Activated CD8-positive, alpha-beta memory T cell treated with anti-CD3 and anti-CD28 coated beads, Interleukin-2, amount 50 U/mL, for 1 hour (primary cell): ENCODE measurements around the gene TIRAP.

Experiments used
- DNase-seq: peaks from one replicate; pipeline ENCODE4 v3.0.0-alpha.2; 2020; ENCODE audit errors: extremely low read depth

The TIRAP gene

DNA sequence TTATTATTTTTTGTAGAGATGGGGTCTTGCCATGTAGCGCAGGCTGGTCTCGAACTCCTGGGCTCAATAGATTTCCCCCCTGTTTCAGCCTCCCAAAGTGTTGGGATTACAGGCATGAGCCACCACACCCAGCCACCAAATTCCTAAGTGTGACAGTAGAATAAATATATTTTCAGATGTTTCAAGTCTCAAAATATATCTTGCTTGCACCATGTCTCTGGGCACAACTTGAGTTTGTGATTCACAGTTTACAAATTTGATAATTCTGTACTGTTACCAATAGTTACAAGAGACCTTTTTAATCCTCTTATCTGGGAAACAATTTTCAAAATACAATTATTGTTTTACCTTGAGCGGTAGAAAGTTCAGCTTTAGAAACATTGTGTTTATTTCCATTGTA is 40.1 kb downstream of the TIRAP start:
- no peak for DNase-seq

- no peak for DNase-seq
Observed at GRCh38 chr11:126327281-126328000, 44.5 kb downstream of the TIRAP start.

- no peak for DNase-seq
Observed at GRCh38 chr11:126328001-126328390, 45.1 kb downstream of the TIRAP start.

- DNase-seq, result no peak
Observed at GRCh38 chr11:126328444-126328843, 45.6 kb downstream of the TIRAP start.

- DNase-seq, result no peak
Observed at GRCh38 chr11:126328938-126329643, 46.2 kb downstream of the TIRAP start.

DNA sequence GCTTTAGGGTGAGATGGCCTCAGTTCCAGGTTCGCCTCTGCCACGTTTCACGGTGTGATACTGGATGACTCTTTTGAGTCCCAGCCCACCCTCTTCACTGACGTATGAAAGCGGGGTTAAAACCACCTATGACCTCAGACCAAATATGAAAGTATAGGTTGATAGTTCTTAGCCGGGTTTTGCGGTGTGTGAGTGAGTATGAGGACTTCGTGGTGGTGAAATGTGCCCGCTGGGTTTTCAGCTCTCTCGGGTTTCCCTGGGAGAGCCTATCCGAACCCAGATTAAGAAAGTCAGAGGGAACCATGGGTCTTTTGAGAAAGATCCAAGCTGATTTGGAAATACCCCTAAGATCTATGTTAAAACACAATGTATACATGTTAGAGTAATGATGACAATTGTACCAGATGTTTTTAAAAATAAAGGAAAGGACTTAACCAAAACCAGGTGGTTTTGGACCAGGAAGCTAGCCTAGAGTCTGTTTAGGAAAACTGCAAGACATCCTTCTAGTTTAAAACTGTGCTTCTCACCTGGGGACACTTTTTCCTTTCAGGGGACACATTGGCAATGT is 46.8 kb downstream of the TIRAP start:
- DNase-seq, result no peak

DNA sequence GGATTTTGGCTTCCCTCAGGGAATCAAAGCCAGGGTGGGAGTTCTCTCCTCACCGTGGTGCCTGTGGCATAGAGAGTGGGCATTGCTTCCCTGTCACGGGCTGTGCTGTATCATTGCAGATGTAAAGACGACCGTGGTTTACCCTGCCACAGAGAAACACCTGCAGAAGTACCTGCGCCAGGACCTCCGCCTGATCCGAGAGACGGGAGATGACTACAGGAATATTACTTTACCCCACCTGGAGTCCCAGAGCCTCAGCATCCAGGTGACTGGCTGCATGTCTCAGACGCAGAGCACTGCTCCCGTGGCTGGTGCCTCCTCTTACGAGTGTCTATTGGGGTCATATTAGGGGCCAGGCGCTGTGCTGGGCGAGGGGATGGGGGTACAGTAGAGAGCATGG is 48.4 kb downstream of the TIRAP start:
- DNase-seq, result no peak

DNA sequence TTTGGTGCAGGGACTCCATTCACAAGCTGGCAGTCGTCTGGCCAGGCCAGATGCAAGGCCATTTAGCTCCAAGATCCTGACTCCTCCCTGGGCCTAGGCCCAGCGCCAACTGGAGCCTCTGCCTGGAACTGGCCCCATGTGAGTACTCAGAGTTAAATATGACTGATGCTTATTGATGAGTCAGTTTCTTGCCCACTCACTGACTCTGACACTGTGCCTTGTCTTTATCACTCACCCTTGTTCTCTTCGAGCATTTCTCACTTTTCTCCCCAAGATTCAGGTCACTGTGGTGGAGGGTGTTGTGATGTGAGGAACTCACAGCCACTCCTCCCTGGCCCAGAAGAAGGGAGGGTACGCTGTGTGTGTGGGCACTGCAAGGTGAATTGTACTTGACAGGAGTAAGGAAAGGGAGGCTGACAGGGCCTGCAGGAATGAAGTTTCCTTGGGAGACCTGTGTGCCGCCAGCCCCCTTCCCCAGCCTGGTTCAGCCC is 49.4 kb downstream of the TIRAP start:
- no peak for DNase-seq

DNA sequence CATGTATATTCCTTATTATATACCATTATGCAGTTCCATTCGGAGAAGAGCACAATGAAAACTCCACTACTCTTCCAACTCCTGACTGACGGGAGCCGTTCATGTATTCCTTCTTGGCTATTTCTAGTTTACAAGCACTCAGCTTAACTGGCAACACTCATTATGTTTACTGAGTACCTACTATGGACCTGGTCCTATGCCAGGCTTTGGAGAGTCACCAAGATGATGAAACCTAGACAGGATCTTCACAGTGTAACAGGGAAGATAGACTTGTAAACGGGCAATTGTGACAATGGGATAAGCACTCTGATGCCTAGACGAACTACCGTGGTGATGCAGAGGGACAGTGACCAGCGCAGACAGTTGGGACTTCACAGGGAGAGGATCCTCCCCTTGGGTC is 50.2 kb downstream of the TIRAP start:
- DNase-seq, result no peak

DNA sequence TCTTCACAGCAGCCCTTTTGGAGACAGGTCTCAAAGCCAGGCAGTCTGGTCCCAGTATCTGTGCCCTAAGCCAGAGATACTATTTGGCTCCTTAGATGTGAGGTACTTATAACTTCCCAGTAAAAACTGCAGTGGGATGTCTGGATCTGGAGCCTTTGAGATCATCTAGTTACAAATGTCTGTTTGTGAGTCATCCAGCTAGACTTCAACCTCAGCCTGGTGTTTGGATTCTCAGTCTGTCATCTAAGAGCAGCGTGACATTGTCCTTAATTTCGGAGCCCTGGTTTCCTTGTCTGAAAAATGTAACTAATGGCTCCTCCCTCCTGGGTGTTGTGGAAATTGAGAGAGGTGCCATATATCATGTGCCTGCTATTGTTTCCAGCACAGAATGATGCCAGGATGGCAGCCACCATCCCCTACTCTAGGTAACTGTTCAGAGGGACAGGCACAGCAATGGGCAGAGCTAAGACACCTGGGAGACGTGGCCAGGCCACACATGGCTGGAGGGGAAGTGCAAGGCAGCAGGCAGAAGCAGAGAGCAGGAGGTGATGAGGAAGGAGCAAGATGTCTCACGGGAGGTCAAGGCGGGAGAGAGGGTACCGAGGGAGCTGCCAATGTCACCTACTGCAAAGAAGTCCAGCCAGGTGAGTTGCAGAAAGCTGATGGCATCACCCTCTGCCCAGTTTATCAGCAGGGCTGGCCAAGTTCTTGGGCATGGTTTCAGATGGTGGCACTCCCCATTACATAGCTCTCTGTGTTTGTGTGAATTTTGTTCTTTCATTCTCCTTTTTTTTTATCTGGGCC is 52.0 kb downstream of the TIRAP start:
- no peak for DNase-seq

DNA sequence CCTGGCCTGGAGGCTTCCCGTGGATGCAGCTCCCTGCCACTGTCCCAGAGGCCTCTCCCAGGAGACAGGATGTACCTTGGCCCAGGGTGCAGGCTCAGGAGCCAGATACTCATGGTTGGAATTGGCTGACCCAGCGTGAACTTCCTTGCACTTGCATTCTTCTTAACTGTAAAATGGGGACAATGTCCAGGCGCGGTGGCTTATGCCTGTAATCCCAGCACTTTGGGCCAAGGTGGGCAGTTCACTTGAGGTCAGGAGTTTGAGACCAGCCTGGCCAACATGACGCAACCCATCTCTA is 52.5 kb downstream of the TIRAP start:
- no peak for DNase-seq

DNA sequence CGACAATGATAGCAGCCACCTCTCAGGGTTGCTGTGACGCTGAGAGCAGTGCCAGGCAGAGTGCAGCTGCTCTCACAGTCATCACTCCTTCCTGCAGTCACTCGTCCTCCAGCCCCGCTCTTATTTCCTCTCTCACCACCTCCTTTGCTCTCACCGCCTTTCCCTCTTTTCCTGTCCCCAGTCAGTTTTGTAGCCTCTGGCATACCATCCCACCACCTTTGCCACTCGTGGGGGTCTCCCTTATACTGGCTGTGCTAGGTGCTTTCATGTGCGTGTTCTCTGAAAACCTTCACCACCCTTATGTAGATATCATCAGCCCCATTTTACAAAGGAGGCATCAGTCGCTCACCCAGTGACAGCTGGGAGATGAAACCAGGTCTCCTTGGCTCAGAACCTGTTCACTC is 53.2 kb downstream of the TIRAP start:
- no peak for DNase-seq

GRCh38 chr11:126336671-126337101 is 53.8 kb downstream of the TIRAP start:
- no peak for DNase-seq

- no peak for DNase-seq
Observed at GRCh38 chr11:126337126-126337473, 54.2 kb downstream of the TIRAP start.

DNA sequence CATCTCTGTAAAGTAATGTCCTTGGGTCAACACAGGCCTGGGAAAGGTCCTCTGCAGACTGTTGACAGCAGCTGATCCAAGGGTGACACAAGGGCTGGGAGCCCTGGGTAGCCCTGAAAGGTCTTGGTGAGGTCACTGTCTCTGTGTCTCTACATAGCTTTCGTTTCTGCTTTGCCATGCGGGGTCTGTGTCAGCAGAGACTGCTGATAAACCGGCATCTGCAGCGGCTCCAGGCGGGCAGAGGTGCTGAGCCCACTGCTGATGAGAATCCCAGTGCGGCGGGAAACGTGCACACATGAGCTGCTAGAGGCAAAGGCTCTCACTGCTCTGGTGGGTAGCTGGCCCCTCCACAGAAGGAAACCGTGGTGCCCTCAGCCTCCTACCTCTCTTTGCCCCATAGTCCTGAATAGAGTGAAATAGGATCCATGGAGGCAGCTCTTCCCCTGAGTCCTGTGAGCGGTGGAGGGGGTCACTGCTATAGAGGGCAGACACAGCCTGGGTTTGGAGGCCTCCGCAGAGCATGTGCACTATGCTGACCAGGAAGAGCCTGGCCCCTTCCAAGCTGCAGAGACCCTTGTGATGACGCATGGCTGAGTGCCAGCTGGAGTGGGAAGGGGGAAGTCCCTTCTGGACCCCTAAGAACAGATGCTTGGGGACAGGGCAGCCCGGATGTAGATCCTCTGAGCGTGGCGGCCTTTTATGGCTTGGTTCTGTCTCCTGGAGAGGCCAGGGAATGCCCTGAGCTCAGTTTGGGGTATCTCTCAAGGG is 54.8 kb downstream of the TIRAP start:
- no peak for DNase-seq

DNA sequence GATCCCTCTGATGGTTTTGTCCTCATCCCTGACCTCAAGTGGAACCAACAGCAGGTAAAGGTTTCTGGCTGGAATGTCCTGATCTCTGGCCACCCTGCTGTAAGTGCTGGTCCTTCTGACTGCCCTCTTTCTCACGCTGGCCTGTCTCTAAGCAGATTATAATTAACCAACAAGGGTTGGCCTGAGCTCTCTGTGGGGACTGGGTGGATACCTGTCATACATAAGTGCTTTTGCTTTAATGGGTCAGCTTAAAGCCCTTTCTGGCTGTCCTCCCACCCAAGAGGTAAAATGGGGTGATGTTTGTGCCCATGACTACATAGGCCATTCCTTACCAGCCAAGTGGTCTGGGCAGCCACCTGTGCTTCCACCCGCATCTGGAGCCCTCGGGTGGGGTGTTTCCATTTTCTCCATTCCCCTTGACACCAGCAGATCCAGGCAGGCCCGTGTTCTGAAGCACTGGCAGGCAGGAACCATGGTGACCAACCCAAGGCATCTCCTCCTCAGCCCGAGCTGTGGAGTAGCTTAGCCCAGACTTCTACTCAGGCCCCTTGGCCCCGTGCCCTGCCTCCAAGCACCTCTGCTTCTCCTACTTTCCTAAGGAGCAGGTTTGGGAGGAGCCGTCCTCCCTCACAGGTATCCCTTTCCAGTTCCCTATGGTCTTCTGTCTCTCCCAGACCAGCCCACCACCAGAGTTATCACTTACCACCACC is 55.6 kb downstream of the TIRAP start:
- no peak for DNase-seq

DNA sequence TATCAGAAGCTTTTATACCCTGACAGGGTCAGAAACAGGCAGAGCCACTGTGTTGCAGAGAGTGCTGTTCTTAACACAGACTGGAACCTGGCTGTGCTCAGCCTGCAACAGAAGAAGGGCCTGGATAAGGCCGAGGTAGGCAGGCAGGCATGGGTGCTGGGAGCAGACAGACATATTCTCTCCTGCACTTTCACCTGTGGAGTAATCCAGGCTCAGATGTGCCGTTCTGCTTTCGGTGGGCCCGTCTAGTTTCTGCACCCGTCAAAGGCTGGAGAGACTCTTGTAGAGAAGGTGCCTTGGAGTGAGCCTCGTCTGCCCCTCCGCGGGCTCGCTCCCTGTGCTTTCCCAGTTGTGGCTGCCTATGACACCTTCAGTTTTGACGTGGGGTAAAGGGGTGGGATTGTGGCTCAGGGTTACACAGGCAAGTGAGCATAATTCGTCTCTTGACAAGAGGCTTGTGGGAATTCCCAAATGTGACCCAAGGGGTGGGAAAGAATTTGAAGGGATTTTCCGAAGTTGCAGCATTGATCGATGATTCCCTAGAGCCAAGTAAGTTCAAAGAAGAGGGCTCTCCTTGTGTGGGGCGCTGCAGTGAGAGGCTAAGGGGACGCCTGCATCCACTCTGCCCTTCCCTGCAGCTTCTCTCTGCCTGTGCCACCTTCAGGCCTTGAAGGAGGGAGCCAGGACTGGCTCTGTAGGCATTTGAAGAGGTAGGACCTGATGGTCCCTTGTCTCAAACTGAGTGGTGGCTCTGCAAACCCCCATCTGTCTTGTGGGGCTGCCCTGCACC is 56.4 kb downstream of the TIRAP start:
- no peak for DNase-seq

DNA sequence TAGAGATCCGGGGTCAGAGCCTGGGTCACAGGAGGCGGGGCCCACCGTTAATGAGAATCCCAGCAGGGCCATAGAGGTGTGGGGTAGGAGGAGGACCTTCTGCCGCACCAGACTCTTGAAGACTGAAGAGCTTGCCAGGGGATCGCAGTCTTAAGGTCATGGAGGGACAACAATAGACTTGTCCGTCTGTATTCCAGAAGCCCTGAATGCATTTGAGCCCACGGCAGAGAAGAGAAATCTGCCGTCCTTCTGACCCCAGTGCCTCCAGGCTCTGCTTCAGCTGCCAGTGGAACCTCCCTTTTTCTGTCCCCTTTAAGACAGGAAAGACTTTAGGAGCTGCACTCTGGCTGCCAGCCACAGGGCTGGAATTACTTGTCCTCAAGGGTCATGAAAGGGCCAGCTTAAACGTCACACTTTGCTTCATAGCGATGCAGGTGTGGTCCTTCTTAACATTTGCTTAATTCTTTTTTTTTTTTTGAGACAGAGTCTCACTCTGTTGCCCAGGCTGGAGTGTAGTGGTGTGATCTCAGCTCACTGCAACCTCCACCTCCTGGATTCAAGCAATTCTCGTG is 57.1 kb downstream of the TIRAP start:
- no peak for DNase-seq

DNA sequence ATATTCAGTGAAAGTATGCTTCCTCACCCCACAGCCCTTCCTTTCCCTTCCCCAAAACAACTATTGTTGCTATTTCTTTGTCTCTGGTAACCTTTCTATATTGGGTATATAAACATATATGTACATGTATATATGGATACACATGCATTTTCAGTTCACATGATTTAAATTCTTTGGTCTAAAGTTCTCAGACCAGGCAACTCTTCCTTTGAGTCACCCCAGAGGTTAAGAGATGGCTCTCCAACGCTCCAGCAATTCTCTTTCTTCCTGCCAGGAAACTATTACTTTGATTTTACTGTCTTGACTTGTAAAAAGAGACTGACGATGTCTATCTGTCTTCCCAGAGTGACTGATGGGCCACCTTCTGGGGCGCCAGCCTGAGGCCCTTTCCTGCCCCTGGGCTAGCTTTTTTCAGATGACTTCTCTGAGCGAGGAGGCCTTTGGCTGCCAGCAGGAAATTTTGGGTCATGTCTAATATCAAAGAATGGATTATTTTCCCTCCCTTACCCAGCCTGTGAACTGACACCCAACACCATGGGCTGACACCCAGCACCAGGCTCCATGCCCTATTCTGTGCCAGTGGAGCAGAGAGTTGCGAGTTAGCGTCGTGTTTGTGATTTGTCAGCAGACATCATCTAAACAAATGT is 58.2 kb downstream of the TIRAP start:
- DNase-seq, result no peak
